H1 (cell line): ENCODE measurements around the gene CDIPT. TPM values are rescaled to one million over a fixed set of nuclear protein-coding genes. Genes with fewer than 3 reads are reported as not detected.

Experiments used
- CBX5 ChIP-seq: fragments of 300-800, 300-1000 bp; sonication (generic); IDR thresholded peaks from 2 replicates; pipeline ENCODE4 v1.7.1; 2016; ENCODE audit warnings: antibody characterized with exemption, low read length, low read depth
- HDAC6 ChIP-seq: IDR thresholded peaks from one replicate; pipeline ENCODE4 v1.7.1; 2012; ENCODE audit warnings: low read depth, mild to moderate bottlenecking, inconsistent platforms, low read length, moderate library complexity
- NRF1 ChIP-seq: IDR thresholded peaks from 2 replicates; pipeline ENCODE4 v1.6.1; 2011; ENCODE audit warnings: mild to moderate bottlenecking, low read depth, low read length, improper control_type of control experiment
- SIN3A ChIP-seq, 2 experiments: IDR thresholded peaks in 1 of 2; conservative IDR thresholded peaks in 1 of 2; 2 replicates each; pipeline ENCODE4 v1.6.1; 2011 to 2012; ENCODE audit warnings: low read length in 2 of 2, improper control_type of control experiment in 1 of 2, low read depth in 1 of 2, mild to moderate bottlenecking in 1 of 2
- polyA plus RNA-seq, 7 experiments: library from polyadenylated mRNA; depleted of rRNA in 3 of 7; stranded (reverse) in 5 of 7; unstranded in 2 of 7; fragments of >200 nt in 5 of 7; fragments of 200-250 nt in 2 of 7; gene quantifications; 1 replicate in 5 of 7; 2 replicates in 1 of 7; 4 replicates in 1 of 7; pipeline versions ENCODE4 v1.2.1 to v1.2.3, GENCODE V29; 2011 to 2013; ENCODE audit warnings: missing spikeins in 2 of 7, mixed read lengths in 2 of 7
- total RNA-seq: library from RNA; stranded (reverse); fragmentation: NEBNext Ultra II Directional; extraction: Animal tissue kit (Norgen Biotek cat#: 25700); gene quantifications from 2 replicates; pipeline ENCODE4 v1.2.1, GENCODE V29; 2021

CDIPT gene
- total and polyA plus RNA-seq, 2 of the 8 experiments (the other 6 are each of a cell fraction or from before 2014, with no cell fraction given): 69.2 to 140 TPM

- no peak for TF ChIP-seq SIN3A (conservative IDR thresholded peaks at IDR 0.05 in 1 of 2, IDR thresholded peaks at IDR 0.05 in 1 of 2; ENCODE audit: low read depth in 1 of 2, low read length in 2 of 2)
- no peak for TF ChIP-seq HDAC6
- TF ChIP-seq NRF1: no peak
- TF ChIP-seq CBX5: no peak
- TF ChIP-seq, all 59 proteins: peak for 0
These were observed 18.0 kb upstream of the CDIPT start (continued) for GRCh38 chr16:29881050-29881449.
